GM18519 (cell line): ENCODE data around the gene ZRSR2.
"Not testable (repeated sequence)": the region's sequence is repeated elsewhere in the genome, so short reads cannot be mapped to it uniquely, and the experiment has no call there.

Experiments used
- ATAC-seq: cut with Tn5 transposase; IDR thresholded peaks from one replicate; pipeline ENCODE4 v1.9.1; 2021; ENCODE audit warnings: mild to moderate bottlenecking, moderate library complexity; ENCODE audit not compliant: unreplicated experiment, low FRiP score

The ZRSR2 gene

DNA sequence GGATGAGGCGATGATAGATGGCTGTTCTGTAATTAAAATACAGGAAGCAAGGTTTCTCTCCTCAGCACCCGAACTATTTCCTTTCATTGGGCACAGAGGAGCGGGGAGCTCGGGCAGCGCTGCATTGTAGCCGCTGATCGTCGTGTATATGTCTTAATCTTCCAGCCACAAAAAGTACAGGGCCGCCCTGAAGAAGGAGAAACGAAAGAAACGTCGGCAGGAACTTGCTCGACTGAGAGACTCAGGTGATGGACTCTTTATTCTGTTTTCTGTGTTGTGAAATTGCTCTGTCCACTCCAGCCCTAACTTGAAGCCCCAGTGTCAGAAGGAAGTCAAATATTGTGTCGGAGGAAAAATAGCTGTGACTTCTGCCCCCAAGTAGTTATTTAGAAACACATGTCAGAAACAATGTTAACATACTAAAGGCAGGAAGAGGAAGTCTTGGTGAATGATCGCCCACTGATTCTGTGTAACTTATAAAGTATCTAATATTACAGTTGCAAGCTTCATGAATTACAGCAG lies 546 bp downstream of the ZRSR2 start:
- ATAC-seq, result peak; percentile 7

DNA sequence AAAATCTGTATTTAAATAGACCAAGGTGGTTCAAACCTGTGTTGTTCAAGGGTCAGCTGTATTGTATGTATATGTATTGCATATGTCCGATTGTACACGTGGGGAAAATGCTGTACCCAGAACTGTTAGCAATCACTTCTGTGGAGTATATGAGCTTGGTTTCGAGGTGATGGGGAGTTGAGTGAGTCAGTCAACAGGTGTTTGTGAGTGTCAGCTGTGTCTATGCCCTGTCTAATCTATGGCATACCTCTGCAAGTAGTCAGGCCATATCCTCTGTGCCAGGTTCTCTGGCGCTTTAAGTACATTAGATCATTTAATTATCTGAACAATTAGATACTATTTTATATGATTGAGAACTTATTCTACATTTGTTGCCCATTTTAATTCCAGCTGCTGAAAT lies 7.4 kb downstream of the ZRSR2 start:
- ATAC-seq, result no peak

DNA sequence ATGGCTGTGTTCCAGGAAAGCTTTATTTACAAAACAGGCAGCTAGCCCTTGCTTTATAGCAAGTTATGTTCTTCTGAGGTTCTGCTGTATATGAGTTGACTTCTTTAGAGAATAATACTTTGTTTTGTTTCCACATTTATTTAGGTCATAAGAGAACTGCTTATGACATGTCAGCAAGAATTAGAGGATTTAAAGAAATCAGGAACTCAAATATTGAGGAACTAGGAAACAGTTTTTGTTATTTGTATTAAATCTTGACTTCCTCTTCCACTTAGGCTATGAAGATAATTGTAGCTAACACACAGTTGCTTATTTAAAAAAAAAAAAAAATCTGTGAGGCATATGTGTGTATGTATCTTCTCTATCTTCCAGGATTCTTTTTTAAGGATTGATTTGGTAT lies 14.3 kb downstream of the ZRSR2 start:
- ATAC-seq, result no peak

DNA sequence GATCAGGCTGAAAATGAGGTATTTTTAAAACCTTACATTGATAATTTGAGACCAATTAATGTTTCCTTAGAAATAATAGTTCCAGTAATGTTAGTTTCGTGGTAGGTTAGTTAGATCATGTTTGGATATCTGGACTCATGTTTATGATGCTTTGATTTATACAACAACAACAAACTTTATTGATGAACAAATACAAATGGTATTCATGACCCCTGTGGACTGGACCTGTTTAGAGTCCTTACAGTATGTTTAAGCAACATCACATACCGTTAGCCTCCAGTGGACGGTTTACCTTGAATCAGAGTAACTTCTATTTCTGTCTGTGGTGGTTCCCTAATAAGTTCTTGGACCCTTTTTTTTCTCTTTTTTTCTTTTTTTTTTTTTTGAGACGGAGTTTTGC lies 18.0 kb downstream of the ZRSR2 start:
- ATAC-seq, result no peak

DNA sequence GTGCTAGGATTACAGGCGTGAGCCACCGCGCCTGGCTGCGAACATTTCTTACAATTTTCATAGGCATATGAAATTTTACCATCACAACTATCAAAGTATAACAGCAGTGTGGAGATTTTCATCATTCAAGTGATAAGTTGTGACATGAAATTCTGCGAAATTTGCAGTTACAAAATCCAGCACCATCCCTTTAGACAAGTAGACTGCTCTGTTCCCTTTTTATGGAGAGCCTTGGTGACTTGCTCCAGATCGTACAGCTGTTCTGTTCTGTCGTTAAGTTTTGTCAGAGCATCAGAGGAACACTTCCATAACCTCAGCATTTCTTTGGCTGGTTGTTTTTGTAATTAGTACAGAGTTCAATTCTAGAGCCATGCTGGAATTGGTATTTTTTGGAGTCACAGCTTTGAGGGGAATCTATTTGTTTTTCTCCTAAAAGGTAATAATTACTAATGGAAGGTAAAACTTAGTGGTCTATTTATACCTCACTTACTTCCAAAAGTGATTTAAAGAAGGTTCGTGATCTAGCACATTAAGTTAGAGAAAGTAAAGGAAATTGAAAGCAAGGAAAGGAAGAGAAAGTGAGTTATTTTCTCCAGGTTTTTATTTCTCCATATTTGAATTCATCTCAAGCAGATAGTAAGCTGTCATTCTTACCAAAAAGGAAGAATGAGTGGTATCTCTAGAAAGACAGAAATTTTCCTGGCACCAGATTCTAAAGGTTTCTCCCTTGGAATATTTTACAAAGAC lies 22.1 kb downstream of the ZRSR2 start:
- ATAC-seq, result no peak

DNA sequence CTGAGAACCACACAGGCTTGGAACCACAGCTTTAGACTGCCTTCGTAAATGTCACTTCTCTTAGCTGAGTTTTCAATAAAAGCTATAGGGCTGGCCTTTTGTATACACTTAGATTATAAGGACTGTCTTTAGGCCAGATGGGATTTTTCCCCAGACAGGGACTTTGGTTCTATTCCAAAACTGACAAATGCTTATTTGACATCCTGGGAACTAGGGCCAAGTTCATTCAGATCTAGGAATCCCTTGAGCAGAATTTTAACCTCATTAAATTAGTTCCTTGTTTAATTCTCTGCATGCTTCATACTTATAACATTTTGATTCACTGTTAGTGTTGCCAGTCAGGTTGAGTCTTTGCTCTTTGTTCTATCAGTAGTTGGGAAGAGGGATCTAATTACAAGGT lies 23.1 kb downstream of the ZRSR2 start:
- no peak for ATAC-seq

DNA sequence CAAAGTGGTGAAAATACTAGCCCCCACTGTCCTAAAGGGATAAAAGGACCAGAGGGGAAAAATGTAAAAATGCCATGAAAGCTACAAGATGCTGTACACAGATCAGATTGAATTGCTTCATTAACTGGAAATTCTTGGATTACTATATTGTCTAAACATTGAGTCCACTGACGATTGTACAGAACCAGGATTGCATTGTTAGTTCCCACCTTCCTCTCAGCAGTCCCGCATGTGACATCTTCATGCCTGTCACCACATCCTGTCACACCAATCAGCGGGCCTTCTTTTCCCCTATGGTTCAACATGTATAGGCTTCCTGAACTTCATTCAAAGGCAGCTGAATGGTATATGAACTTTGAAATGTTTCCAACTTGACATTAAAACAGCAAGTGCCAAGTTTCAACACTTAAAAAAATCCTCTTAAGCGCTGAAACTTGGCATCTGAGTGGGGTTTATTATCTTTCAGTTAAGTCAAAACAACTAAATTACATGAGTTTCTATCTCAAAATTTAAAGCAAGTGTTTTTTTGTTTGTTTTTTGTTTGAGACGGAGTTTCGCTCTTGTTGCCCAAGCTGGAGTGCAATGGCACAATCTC lies 24.6 kb downstream of the ZRSR2 start:
- no peak for ATAC-seq

DNA sequence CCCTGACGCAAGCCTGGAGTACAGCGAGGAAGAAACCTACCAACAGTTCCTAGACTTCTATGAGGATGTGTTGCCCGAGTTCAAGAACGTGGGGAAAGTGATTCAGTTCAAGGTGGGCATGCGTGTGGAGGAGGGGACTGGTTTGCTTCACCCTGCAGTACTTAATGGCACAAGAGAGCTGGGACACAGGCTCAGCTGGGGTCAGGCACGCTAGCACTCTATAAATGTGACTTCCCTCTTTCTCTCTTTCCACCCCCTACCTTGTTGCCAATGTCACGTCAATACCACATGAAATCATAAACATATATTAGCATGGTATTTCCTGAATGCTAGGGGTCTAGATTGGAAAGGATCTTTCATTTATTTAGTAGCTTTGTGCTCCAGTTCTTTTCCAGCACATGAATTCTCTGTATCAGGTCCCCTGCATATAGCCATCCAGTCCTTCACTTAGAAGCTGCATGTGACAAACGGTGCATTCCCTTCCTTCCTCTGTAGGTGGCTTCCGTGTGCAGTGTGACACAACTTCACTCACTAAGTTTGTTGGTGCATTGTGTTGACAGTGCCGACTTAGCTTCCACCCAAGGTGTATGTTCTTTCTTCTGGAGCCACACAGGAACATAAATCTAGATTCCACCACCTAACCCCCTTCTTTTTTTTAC lies 25.6 kb downstream of the ZRSR2 start:
- ATAC-seq, result peak; percentile 58

DNA sequence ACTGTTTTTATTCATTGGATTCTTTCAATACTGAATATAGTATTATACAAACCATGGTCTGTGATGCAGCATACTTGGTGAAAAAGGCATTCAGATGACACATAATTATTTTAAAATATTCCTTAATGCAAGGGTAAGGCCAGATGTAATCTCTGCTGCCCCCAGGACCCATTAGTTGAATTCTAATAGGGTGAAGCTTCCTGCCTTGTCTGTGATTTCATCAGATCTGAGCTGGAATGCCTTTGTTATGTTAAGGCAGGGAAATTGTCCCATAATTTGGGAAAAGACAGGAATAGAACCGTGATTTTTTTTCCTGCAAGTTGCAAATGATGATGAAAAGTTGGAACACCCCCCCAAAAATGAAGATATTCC lies 26.1 kb downstream of the ZRSR2 start:
- no peak for ATAC-seq

DNA sequence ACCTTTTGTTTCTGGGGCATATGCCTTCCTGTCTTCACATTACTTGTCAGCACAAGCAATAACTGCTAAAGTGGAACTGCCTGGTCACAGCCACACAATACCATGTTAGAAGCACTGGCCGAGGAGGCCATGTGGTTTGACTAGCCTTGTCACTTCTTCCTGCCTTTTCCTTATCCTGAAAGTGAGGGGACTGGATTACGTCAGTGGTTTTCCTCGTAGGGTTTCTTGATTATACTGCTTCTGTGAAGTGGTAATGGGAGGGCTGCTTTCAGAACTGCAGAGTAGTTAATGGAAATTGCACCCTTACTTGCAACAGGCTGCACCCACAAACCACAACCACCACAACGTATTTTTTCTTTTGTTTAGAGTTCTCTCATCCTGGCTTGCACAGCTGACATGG lies 26.6 kb downstream of the ZRSR2 start:
- ATAC-seq, result no peak

DNA sequence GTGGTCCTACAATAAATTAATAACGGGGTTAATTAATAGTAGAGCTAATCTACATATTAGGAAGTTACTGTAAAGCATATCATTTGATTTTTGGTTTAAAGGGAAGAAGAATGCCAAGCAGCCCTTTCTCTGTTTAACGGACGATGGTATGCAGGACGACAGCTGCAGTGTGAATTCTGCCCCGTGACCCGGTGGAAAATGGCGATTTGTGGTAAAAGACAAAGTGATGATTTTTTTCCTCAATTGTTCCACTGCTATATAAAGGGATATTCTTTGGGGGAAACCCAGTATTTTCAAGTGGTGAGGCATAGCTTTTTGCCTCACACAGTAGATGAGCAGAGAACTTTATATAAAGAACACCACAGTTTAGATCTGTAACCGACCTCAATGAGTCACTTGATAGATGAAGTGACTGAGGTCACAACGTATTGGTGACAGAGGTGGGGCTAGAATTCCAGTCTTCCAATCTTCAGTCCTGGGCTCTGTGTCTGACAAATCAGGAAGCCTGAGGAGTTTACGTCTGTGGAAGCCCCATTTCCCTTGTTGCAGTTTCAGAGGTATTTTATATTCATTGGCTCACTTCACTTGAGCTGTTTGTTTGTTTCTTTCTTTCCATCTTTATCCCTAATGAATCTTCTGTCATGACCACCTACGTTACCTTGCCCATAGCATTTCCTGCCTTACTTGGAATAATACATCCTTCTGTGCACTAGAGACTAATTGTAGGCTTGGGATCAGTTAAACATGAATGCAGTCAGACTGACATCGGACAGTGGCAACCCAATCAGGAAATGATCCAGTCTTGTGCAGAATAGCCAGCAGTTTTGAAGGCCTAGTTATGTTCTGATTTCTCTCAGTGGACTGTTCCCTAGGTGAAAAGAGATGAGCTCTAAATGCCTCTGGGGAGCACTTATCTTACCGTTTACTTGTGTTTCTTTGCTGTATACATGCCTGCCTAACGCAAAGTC lies 30.1 kb downstream of the ZRSR2 start:
- no peak for ATAC-seq

DNA sequence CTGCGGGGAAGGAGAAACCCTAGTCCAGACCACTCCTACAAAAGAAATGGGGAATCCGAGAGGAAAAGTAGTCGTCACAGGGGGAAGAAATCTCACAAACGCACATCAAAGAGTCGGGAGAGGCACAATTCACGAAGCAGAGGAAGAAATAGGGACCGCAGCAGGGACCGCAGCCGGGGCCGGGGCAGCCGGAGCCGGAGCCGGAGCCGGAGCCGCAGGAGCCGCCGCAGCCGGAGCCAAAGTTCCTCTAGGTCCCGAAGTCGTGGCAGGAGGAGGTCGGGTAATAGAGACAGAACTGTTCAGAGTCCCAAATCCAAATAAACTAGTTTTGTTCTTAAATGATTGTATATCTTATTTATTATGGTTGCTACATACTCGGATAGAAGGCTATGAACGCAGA lies 32.6 kb downstream of the ZRSR2 start:
- no peak for ATAC-seq

DNA sequence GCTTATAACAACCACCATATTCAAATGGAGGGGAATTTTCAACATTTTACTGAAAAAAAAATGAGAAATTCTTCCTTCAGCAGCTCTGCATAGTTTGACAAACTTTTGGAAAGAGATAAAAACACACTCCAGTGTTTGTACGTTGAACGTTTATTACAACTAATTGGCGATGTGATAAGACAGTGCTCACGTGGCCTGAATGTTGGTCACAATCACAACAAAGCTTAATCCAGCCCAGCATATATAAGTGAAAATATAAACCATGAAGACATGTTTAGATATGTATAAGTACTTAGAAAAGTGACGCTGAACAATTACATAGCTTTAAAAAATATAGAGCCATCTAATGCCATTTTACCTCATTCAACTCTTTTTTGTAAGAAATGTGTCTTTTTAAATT lies 35.7 kb downstream of the ZRSR2 start:
- no peak for ATAC-seq

DNA sequence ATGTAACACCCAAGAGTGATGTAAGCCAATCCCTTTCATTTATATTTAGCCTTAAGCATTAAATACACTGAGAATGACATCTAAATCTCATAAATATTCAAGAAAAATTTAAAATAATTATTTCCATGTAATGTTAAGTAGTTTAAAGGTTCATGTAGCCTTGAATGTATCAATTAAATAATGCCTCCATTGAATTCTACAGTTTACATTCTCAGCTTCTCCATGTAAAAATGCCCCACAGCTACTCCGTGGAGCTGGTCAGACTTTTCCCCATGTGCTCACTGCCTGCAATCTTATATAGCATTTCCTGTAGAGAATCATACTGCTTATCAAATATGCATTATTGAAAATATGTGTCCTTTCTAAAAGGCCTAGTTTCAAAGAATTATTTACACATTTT lies 38.9 kb downstream of the ZRSR2 start:
- no peak for ATAC-seq

DNA sequence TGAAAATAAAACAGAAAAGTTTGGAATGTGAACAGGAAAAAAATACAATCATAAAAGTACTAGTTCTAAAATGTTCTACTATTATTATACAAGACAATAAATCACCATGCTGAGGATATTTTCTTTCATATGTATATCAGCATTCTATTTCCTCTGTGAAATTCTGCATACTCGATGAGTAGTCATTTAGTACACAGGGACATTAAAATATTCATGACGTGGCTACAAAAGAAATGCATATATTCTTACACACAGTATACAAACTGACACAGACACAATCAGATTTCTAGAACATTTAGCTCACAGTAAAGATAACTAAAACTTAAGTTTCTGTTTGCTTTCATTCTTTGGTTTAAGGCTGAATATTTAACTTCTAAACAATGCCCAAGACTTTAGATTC lies 41.1 kb downstream of the ZRSR2 start:
- not testable (repeated sequence) for ATAC-seq

DNA sequence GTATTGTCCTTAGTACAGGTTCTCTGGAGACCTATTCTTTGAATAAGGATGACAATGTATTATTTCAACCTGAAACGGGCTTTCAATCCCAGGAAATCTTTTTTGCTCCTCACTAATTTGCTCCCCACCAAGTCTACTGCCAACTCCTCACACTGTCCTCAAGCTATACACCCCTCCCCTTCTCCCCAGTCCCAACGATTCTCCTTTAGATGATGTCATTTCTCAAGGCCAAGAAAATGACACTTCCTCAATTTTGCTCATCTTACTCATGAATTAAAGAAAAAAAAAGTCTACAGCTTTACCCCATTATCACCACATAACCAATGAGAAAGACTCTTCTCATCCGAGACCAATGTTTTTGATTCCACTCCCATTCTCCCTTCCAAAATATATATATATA lies 43.8 kb downstream of the ZRSR2 start:
- no peak for ATAC-seq

DNA sequence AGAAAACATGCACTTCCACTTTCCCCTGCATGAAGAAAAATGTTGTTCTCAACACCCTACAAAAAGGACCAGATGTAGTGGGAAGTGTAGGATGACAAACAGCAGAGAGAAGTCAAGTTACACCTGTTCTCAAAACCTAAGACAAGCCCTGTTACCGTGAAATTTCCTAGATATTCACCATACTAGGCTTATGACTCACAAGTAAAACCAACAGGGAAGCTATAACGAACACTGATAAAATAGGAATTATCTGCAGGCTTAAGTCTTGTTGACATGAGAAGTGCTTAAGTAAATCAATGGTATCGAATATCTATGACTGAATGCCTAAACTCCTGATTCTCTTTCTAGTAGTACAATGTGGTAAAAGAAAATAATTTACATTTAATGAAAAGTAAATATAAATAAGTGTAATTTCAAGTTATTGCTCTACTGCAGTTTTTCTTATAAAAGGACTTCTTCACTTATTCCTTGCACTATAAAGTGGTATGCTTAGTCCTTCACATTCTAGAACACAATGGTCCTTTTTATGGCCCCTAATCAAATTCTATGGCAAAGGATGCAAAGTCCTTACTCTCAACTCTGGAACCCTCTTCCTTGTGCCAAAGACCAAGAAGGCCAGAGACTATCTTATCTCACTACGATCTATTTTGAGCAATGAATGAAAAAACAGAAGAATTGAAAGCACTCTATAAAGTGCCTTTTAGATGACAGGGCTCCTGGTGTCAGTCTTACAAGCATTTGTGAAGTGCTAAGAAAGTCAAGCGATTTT lies 44.7 kb downstream of the ZRSR2 start:
- no peak for ATAC-seq

DNA sequence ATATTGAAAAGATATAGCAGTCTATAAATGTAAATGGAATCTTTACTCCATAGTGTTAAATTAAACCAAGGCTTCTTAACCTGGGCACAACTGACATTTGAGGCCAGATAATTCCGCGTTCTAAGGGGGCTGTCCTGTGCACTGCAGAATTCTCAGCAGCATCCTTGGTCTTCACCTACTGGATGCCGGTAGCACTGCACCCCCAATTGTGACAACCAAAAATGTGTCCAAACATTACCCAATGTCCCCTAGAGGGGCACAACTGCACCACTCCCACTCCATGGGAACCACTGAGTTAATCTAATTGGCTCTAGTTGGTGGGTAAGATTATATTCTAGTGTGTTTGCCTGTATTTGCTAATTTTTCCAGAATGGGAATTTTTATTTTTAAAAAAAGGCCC lies 47.7 kb downstream of the ZRSR2 start:
- no peak for ATAC-seq

DNA sequence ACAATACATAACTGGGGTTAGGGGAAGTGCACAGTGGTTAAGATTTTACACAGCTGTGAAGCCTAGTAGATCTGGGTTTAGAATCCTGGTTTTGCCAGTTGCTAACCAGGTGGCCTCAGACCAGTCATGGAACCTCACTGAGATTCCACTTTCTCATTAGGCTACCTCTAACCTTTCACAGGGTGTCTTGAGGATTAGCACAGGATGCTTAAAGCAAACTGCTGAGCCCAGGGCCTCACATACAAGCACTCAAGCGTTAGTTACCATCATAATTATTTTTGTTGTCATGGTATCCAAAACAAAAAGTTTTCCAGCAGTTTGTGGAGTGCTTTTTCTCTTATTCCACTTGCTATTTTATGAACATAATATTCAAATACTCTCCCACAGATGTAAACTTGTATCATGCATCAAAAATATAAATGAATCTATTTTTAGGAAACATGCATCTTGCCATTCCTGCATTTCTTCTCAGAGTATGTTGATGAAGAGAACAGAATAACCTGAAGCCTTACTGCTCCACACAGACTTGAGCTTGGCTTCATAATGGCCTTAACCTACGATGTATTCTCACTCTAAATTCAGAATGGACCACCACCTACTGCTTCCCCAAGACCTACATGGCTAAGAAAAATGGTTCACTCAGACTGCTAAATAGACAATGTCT lies 51.7 kb downstream of the ZRSR2 start:
- ATAC-seq, result no peak
